Measurements from ENCODE around the gene NIN.

- TF ChIP-seq EZH2 (IDR thresholded peaks at IDR 0.05) = no peak
- no peak for TF ChIP-seq POLR2AphosphoS5 (IDR thresholded peaks at IDR 0.05; ENCODE audit: borderline replicate concordance, low read depth, low read length)
- no peak for TF ChIP-seq FOXP2 (optimal IDR thresholded peaks at IDR 0.05; ENCODE audit: control extremely low read depth, extremely low read length, insufficient read depth)
Observed at GRCh38 chr14:50775357-50775756, 55.6 kb downstream of the NIN start.
